Ammon's horn (tissue), 1 donor: ENCODE results near the gene IL6ST.

Source experiments
- DNase-seq: peaks from one replicate; pipeline ENCODE4 v3.0.0-alpha.2; 2016; ENCODE audit warnings: low spot score

Gene IL6ST

DNA sequence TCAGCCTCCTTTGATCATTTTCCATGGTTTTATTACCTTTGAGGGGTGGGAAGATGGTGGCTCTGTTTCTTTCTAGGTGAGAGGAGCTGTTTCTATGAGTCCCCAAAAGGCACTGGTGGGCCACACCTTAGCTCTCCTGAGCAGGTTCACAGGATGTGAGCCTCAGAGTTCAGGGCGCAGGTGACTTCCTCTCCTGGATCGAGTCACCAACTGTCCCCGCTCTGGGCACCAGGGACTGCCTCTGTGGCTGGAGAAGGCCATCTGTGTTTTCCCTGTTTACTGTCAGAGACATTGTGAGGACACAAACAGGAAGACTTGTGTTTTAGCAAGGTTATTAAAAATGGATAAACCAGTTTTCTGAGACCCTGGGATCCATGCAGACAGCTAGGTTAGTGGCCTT lies 75.1 kb downstream of the IL6ST start:
- no peak for DNase-seq

DNA sequence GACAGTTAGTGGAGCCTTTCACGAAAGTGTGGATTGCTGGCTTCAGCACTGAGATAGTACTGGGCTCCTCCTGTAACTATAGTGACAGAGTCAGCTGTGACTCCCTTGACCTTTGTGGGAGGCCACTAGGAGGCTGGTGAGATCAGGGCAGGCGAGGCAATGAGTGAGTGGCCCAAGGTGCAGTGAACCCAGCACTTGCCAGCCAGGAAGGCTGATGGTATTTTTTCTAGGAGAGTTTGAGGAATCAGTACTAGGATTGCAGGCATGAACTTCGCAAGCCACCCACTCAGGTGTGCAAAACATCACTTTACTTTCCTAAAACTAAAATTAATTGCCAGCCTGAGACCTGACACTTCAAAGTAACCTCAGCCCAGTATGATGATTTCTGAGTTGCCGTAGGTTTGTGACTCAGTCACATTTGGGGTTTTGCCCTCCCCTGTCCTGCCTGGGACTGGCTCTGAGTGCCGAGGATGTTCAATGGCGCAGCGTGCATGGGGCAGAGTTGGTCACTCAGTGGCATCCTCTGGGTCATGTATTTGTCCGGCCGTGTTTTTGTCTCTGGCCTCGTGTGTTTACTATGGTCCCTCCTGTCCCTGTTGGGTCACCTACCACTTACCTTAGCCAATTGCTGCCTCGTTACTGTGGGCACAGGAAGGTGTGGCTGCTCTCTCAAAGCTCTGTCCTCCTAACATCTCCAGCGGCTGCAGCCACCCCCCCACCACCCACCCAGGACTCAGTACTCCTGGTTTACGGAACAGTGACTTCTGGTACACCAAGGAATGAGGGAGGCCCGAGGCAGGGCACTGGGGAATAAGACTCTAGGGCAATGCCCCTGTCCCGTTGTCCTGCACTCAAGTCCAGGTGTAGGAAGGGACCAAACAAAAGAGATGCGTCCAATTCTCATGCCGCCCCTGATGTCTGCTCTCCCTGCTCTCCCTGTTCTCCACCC lies 76.4 kb downstream of the IL6ST start:
- DNase-seq, result no peak

DNA sequence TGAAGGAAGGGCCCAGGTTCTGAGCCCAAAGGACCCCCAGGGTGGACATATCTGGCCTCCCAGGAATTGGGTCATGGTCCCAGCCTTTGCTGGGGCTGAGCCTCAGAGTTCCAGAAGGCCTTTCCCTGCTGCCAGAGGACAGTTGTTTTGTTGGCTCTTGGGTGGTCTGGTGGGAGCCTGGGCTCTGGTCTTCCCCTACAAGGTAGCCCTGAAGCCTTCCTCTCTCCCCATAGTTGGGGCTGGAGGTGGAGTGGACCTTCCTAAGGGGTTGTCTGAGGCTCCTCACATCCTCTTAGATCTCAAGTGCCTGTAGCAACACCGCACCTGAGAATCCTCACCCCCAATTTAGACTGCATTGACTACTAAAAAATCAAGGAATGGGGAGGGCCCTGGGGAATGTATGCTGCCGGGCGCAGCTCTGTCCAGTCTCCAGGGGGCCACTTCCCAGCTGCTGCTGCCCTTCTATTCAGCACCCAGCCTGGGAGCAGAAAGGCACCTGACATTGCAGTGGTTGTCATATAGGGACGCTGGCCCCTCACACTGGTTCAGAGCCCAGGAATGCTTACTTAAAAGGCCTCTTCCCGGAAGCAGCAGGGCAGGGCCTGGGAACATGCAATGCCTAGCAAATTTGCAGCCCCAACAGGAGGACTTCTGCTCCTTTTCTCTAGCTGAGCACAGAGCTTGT lies 77.2 kb downstream of the IL6ST start:
- no peak for DNase-seq

DNA sequence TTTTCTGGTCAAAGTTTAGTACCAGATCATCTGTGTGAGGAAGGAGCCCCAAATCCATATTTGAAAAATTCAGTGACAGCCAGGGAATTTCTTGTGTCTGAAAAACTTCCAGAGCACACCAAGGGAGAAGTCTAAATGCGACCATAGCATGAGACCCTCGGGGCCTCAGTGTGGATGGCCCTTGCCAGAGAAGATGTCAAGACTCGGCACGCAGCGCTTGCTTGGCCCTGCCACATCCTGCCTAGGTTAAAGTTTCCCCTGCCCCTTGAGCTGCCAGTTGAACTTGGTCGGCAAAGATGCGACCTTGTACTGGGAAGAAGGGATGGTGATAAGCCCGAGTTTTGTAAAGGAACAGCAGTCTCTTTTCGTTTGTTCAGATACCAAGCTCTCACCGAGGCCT lies 77.8 kb downstream of the IL6ST start:
- no peak for DNase-seq

DNA sequence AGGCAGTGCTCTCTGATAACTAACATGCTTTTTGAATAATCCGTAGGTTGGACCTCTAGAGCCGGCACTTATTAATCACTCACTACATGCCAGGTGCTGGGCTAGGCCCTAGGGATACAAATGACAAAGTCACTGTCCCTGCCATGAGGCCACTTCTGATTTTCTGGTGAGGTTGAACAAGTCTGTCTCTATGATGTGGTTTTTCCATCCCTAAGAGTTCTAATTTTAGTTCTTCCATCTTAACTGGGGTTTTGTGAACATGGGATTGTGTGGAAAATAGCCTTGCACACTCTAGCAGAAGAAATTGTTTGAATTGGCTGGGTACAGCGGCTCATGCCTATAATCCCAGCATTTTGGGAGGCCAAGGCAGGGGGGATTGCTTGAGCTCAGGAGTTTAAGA lies 79.0 kb downstream of the IL6ST start:
- no peak for DNase-seq

DNA sequence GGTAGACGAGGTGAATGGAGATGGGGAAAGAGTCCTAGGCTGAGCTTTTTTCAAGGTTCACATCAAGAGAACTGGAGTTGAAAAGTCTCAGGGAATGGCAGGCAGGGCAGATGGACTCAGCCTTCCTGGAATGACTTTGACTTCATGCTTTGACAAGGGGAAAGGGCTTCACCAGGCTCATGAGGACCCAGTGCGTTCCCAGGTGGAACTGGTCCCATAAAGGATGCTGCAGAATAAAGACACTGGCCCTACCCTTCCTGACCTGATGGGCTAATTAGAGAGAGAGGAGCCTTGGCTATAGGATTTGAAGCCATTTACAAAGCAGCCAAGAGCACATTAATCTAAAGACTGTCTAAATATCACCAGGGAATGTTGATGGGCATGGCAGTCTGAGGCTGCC lies 79.8 kb downstream of the IL6ST start:
- no peak for DNase-seq

DNA sequence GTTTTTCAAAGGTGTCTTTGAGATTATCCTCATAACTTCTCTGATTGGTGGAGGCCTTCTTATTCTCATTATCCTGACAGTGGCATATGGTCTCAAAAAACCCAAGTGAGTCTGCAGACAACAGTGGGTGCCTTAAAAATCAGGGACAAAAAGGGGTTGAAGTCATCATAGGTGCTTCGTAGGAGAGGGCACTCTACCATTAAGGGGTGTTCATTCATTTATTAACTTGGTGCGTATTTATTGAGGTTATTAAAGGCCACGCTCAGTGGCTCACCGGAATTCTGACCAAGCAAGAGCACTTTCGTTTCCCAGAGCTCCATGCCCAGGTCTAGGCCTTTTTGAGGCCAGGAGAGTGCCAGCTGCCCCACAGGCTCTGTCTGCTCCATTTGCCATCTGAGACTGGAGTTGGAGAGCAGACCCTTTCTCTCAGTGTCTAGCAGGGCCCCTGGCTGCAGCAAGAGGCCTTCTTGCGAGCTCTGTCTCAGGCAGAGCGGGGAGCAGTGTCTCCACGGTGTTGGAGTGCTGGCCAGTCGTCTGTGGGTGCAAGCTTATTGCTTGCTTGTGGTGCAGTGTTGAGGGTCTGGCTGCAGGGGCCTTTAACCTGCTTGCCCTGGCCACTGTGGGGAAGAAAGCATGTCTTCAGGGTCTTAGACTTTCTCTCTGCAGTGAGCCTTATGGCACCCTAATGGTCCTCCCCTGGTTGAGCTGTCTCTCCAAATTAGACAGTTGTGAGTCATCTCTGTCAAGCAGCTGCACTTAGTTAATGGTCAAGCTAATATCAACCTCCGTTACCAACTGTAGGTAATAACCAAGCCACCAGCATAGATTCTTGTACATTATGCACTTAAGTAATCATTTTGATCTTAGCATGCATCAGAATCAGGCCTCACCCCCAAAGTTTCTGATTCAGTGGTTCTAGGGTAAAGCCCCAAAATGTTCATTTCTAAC lies 81.0 kb downstream of the IL6ST start:
- DNase-seq, result no peak

DNA sequence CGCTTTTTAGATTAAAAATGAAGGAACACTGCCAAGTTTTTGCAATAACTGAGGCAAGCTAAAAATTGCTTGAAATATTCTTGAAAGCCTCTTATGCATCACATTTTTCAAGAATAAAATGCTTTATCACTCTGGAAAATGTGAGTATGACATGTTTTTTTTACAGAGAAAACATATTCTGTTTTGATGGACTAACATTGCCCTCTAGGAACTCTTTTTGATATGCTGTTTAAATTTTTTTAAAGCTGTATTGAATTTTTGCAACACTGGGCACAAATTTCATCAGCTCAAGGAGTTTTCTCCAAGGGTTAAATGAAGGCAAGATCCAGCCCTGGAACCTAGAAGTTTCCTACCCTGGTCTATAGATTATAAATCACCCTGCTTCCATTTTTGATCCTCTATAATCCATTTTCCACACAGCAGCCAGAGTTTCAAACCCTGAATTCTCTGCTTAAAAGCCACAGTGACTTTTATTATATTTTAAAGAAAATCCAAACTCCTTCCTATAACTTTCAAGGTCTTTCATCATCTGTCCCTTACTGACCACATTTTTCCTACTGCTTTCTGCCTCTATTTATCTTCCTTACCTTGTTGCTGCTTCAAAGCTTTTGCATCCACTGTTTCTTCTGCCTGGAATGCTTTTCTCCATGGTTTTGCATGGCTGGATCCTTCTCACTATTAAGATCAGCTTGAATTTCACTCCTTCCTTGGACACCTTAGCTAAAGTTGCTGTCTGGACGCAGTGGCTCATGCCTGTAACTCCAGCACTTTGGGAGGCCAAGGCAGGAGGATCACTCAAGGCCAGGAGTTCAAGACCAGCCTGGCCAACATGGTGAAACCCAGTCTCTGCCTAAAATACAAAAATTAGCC lies 82.7 kb downstream of the IL6ST start:
- no peak for DNase-seq

DNA sequence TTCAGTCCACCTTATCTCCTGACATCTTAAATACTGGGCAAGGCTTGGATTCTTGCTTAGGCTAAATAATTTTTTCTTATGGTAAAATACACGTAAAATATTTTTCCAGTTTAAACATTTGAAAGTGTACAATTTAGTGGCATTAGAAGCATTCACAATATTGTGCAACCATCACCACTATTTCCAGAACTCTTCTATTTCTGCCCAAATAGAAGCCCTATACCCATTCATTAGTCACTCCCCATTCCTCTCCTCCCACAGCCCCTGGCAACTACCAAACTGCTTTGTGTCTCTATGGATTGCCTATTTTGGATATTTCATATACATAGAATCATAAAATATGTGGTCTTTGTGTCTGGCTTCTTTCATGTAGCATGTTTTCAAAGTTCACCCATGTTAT lies 86.0 kb downstream of the IL6ST start:
- no peak for DNase-seq

DNA sequence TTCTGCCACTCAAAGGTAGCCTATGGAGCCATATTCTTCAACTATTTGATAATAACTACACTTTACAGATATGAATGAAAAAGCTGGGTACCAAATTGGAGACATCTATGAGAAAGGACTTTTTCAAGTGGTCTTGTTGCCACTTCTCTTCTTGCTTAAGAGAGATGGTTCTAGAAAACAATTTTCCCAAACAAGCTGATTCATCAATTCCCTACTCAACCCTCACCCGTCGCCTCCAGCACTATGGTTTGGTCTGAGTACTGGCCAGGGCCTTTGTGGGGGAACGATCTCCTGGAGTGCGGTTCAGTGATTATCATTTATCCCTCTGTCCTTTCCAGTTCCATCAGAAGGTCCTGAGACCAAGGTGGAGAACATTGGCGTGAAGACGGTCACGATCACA lies 86.8 kb downstream of the IL6ST start:
- no peak for DNase-seq

DNA sequence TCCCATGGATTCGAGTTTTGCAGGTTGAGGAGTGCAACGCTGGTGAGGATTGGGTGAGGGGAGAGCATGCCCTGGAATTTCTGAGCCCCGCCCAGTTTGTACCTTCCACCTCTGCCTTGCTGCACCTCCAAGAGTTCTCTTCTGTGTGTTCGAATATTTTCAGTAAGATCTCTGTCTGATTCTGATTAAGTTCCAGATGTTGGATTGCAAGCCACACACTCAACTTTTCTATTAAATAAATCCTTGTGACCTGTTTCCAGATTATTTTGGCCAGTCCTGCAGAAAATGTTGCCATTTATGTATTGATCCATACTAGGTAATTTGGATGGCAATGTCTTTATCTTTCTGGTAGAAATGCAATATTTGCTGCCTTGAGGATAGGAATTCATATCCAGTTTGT lies 89.5 kb downstream of the IL6ST start:
- DNase-seq, result no peak

DNA sequence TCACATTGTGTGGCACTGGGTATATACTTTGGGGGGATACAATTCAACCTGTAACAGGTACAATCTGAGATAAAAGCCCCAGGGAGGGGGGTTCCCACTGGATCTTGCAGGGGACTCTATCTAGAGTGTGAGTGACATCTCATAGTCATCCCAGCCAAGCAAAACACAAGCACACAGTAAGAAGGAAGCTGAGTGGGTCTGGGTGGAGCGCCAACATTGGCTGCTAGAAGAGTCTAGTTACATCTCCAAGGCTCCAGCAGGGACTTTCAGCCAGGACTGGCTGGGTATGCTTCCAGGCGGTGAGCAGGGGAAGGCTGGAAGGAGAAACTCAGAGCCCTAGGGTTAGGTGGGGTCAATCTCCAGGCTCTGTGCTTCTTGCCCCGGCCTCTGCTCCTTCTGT lies 90.6 kb downstream of the IL6ST start:
- no peak for DNase-seq

DNA sequence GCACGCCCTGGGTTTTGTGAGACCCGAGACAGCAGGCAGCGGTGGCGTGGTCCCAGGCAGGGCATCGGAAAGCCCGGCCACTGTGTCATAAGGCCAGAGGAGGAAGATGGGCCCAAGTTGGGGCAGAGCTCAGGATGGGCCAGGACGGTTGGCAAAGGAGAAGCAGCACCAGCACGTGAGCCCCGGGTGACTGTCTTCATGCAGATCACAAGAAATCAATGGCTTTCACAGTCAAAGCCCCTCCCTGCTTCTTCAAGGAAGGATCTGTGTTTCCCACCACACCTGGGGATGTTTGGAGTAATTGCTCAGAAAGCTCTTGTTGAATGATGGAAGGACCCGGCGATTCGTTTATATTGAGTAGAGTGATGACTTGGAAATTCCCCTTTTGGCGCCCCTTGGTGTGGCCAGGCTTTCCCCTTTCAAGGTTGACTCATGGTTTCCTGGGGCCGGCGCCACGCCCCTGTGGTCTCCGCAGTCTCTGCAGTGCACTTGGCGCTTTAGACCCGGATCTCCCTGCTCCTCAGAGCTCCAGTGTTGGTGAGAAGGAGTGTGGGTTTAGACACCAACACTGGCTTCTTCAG lies 91.6 kb downstream of the IL6ST start:
- no peak for DNase-seq

DNA sequence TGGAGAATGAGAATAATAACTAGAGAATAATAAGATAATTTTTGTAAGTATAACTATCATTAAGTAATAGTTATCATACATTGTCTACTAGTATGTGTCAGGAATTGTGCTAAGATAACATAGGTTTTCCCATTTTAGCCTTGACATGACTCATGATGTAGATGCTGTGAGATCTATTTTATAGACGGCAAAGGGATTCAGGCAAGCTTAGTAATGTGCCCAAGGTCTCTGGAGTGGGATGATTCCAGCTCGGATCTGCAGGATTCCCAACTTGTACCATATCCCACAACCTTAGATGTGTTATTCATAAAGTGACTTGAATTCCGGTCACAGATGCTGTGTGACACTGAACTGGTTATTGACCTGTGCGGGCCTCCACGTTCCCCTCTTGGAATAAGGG lies 92.1 kb downstream of the IL6ST start:
- no peak for DNase-seq

DNA sequence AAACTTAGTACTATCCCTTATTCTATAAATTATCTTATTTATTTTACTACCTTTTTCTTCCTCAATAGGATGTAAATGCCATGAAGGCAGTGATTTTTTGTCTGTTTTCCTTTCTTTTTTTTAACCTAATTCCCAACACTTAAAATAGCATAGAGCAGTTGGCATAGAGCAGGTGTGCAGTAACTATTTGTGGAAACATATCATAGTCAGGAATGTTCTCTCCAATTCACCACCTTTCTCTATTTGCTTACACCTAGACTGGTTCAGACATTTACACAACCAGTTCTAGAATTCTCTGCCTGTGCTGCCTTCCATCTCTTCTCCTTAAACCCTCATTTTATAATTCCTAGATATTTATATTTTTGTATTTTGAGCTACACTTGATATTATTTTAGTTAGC lies 94.0 kb downstream of the IL6ST start:
- DNase-seq, result no peak

DNA sequence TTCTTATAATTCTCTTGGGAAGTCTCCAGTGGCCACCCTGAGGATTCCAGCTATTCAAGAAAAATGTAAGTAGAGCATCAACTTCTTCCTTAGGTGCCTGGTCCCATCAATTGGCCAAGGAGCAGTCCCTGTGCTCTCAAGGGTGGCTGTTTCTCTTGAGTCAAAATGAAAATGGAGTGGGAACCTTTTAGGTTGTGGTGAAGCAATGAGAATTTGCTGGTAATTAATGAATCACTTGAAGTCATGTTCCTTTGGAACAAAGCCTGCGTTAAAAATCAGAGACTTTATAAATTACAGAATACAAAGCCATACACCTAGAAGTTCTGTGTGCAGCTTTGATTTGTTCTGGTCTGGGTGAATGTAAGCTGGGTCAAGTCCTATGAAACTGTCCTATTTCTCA lies 94.7 kb downstream of the IL6ST start:
- no peak for DNase-seq

DNA sequence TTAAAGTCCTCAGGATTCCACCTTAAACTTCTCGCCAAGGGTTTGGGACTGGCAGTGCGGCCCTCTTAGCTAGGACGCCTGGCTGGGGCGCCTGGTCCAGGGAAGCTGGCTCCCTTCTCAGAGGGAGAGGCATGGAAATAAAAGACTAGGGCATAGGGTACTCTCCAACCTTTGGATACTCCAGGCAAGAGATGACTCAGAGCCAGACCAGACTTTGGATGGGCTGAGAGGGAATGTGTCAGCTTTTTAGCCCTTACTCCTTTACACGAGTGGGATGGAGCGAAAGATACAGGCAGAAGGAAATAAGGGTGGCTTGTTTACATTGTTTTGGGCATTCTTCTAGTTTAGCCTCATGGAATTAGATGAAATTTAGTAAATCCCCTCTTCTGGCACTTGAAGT lies 95.4 kb downstream of the IL6ST start:
- no peak for DNase-seq

DNA sequence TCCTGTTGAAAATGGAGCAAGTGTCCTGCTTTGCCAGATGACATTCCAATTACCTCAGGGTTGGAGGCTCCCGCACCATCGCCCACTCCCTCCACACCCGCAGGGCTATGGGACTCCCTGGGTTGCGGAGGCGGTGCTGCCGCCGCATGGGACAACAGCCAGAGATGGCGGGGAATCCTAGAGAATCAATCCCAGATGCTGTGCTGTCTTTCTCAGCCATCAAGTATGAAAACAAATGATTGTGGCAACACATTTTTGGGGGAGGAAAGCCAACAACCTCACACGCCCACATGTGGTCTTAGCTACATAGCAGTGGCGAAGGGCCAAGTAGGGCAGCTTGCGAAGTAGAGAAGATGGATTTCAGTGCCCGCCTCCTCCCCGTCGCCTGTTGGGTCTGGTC lies 96.9 kb downstream of the IL6ST start:
- DNase-seq, result no peak

DNA sequence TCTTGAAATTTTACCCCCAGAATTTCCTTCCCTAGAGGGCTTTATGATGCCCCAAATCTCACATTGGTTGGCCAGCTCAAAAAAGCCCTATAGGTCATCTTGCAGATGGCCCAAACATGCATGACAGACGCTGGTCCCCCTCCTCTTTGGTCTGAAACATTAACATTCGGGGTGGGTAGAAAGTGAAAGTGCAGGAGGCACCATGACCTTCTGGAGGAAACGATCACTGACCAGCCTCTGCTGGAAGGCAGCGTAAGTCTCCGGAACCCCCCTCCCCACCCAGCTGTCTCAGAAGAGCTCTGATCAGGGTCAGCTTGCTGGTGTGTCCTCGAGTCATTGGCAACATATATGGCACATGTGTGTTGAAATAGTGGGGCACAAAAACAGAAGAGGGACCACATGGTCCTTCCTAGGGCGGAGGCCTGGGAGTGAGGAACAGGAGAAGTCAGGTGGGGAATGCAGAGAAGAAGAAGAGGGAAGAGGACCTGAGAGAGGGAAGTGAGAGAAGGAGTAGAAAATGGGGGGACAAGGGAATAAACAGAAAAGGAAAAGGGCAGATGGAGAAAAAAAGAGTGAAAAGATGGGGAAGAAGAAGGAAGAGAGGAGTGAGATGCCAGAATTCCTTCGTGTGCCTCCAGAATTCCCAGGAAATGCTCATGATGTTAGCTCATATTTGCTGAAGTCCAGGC lies 97.4 kb downstream of the IL6ST start:
- no peak for DNase-seq

DNA sequence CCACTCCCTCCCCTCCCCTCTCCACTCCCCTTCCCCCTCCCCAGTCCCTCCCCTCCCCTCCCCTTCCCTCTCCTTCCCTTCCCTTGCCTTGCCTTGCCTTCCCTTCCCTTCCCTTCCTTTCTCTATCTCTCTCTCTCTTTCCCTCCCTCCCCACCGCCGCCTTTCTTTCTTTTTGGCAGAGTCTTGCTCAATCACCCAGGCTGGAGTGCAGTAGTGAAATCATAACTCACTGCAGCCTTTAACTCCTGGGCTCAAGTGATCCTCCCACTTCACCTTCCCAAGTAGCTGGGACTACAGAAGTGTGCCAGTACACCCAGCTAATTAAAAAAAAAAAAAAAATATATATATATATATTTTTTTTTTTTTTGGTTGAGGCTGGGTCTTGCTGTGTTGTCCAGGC lies 98.1 kb downstream of the IL6ST start:
- no peak for DNase-seq
